ENCODE results near the gene ZDHHC21. TPM values are rescaled to one million over a fixed set of nuclear protein-coding genes. Genes with fewer than 3 reads are reported as not detected.

ZDHHC21 gene
- total and polyA plus RNA-seq, 2 experiments from 2014 or later, result 4.0 to 13.5 TPM

DNA sequence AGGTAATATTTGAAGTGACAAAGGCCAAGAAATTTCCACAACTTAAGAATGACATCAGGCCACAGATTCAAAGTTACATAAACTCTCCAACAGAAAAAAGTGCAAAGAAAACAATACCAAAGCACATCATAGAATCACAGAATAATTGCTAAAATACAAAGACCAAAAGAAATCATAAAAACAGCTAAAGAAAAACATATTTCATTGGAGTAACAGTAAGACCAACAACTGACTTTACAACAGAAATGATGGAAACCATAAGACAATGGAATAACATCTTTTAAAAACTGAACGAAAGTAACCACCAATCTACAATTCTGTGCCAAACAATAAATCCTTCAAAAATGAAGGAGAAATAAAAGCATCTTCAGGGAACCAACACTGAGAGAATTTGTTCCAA is 38.3 kb downstream of the ZDHHC21 start:
- H3K27ac Mint-ChIP-seq, result no peak overlapping the region
- H3K36me3 ChIP-seq (ENCODE audit: insufficient read depth), result no peaks in the 10 kb centered on the region; the same call in 1 of the 2 replicates
- H3K27ac ChIP-seq (ENCODE audit: low read depth), result no peak overlapping the region
- TF ChIP-seq ETS1 (IDR thresholded peaks at IDR 0.05) (no peak), CREB1 (CRISPR knock-in tag; IDR thresholded peaks at IDR 0.05; ENCODE audit: low read depth) (no peak), EZH2 (IDR thresholded peaks at IDR 0.05; ENCODE audit: low read depth, unreplicated experiment) (no peak), EZH2phosphoT487 (IDR thresholded peaks at IDR 0.05; ENCODE audit: unreplicated experiment) (no peak), STAT1 (IDR thresholded peaks at IDR 0.05; ENCODE audit: unreplicated experiment) (no peak), NANOG (IDR thresholded peaks at IDR 0.05; ENCODE audit: borderline replicate concordance) (no peak), REST (IDR thresholded peaks at IDR 0.05; ENCODE audit: unreplicated experiment) (no peak), JUNB (IDR thresholded peaks at IDR 0.05; ENCODE audit: unreplicated experiment) (no peak), POLR2AphosphoS5 (IDR thresholded peaks at IDR 0.05; ENCODE audit: low read depth) (no peak), ZNF331 (CRISPR knock-in tag; IDR thresholded peaks at IDR 0.05; ENCODE audit: low read depth) (no peak)
- TF ChIP-seq, protein P1, sequence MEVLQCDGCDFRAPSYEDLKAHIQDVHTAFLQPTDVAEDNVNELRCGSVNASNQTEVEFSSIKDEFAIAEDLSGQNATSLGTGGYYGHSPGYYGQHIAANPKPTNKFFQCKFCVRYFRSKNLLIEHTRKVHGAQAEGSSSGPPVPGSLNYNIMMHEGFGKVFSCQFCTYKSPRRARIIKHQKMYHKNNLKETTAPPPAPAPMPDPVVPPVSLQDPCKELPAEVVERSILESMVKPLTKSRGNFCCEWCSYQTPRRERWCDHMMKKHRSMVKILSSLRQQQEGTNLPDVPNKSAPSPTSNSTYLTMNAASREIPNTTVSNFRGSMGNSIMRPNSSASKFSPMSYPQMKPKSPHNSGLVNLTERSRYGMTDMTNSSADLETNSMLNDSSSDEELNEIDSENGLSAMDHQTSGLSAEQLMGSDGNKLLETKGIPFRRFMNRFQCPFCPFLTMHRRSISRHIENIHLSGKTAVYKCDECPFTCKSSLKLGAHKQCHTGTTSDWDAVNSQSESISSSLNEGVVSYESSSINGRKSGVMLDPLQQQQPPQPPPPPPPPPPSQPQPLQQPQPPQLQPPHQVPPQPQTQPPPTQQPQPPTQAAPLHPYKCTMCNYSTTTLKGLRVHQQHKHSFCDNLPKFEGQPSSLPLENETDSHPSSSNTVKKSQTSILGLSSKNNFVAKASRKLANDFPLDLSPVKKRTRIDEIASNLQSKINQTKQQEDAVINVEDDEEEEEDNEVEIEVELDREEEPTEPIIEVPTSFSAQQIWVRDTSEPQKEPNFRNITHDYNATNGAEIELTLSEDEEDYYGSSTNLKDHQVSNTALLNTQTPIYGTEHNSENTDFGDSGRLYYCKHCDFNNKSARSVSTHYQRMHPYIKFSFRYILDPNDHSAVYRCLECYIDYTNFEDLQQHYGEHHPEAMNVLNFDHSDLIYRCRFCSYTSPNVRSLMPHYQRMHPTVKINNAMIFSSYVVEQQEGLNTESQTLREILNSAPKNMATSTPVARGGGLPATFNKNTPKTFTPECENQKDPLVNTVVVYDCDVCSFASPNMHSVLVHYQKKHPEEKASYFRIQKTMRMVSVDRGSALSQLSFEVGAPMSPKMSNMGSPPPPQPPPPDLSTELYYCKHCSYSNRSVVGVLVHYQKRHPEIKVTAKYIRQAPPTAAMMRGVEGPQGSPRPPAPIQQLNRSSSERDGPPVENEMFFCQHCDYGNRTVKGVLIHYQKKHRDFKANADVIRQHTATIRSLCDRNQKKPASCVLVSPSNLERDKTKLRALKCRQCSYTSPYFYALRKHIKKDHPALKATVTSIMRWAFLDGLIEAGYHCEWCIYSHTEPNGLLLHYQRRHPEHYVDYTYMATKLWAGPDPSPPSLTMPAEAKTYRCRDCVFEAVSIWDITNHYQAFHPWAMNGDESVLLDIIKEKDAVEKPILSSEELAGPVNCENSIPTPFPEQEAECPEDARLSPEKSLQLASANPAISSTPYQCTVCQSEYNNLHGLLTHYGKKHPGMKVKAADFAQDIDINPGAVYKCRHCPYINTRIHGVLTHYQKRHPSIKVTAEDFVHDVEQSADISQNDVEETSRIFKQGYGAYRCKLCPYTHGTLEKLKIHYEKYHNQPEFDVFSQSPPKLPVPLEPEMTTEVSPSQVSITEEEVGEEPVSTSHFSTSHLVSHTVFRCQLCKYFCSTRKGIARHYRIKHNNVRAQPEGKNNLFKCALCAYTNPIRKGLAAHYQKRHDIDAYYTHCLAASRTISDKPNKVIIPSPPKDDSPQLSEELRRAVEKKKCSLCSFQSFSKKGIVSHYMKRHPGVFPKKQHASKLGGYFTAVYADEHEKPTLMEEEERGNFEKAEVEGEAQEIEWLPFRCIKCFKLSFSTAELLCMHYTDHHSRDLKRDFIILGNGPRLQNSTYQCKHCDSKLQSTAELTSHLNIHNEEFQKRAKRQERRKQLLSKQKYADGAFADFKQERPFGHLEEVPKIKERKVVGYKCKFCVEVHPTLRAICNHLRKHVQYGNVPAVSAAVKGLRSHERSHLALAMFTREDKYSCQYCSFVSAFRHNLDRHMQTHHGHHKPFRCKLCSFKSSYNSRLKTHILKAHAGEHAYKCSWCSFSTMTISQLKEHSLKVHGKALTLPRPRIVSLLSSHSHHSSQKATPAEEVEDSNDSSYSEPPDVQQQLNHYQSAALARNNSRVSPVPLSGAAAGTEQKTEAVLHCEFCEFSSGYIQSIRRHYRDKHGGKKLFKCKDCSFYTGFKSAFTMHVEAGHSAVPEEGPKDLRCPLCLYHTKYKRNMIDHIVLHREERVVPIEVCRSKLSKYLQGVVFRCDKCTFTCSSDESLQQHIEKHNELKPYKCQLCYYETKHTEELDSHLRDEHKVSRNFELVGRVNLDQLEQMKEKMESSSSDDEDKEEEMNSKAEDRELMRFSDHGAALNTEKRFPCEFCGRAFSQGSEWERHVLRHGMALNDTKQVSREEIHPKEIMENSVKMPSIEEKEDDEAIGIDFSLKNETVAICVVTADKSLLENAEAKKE (CRISPR knock-in tag; IDR thresholded peaks at IDR 0.05), result no peak
- H3F3A ChIP-seq (replicated peaks; ENCODE audit: low read depth), result no peaks in the 10 kb centered on the region
- no peak overlapping the region for H3K4me2 ChIP-seq
- no peaks in the 10 kb centered on the region for H4K20me1 ChIP-seq (replicated peaks; ENCODE audit: insufficient read depth)
- H2AFZ ChIP-seq, result no peak overlapping the region
- peaks cover 45% of the 10 kb centered on the region for H3K36me3 Mint-ChIP-seq (ENCODE audit: low read depth)
- no peak overlapping the region for H3K4me3 Mint-ChIP-seq
- DNase-seq (ENCODE audit: low spot score) (no peak), ATAC-seq (no peak)
- no peaks in the 10 kb centered on the region for H3K27me3 Mint-ChIP-seq (ENCODE audit: insufficient read depth, low read depth, poor library complexity)
- no peaks in the 10 kb centered on the region for H3K9me2 ChIP-seq (ENCODE audit: insufficient read depth)
- no peak overlapping the region for H3K4me3 ChIP-seq
- peaks cover 4% of the 10 kb centered on the region; the same call in 2 of the 3 replicates for H3K4me1 Mint-ChIP-seq
- H3K9me3 Mint-ChIP-seq, result peaks cover 16% of the 10 kb centered on the region
- no peaks in the 10 kb centered on the region for H3K27me3 ChIP-seq (ENCODE audit: insufficient read depth)
- no peaks in the 10 kb centered on the region for H3K79me2 ChIP-seq (replicated peaks; ENCODE audit: insufficient read depth)
- no peaks in the 10 kb centered on the region for H3K4me1 ChIP-seq (ENCODE audit: insufficient read depth)
